AG08395 (cell line): Measurements from ENCODE around the gene KLK11.

ENCODE experiments used
- DNase-seq: peaks from one replicate; pipeline ENCODE4 v3.0.0; 2012; ENCODE audit warnings: mixed read lengths, low spot score

Gene KLK11

DNA sequence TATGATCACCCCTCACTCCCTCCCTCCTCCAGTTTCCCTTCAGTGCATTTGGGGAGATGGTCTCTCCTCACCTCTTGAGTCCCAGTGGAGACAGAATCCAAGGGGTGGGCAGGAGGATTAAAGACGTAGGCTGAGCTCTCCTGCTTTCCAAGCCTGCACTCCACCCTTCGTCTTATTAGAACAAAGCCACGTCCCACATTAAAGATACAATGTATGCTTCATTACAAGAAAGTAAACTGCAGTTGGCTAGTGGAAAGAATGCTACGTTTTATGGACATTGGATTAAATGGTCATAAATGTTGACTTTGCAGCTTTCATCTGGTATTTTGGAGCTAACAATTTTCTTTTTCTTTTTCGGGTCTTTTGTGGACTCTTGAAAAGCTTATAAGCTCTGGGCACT, 1.5 kb upstream of the KLK11 start:
- no peak for DNase-seq

- no peak for DNase-seq
Observed at GRCh38 chr19:51027126-51027806, 850 bp upstream of the KLK11 start.

DNA sequence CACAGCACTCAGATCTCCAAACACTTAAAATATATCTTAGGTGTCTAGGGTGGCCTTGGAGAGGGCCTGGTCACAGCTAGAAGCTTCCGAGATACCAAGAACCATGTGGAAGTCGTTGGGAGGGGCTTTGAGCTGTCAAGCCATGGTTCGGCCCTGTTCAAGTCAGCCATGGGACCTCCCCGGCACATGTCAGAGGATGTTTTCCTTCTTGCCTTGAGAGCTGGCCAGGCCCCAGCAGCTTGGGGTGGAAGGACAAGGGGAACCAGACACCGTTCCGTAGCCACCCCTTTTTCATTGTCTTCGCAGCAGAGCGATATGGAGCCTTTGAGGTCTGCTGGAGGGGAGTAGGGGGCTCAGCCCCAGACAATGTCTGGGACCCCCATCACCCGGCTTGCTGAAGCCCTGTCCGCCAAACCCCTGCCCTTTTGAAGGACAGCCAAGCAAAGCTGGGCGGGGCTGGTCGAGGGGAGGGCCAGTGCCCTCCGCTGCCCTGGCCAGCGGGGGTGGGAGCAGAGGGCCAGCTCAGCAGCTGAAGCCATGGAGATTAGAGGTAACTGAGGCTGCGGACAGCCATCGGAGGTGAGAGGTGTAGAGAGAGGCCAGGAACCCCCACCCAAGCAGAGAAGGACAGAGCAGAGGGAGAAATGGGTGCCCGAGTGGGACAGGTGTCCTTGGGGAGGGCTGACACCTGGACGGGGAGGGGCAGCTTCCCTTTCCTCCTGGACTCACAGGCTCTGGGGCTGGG, 435 bp downstream of the KLK11 start:
- no peak for DNase-seq

DNA sequence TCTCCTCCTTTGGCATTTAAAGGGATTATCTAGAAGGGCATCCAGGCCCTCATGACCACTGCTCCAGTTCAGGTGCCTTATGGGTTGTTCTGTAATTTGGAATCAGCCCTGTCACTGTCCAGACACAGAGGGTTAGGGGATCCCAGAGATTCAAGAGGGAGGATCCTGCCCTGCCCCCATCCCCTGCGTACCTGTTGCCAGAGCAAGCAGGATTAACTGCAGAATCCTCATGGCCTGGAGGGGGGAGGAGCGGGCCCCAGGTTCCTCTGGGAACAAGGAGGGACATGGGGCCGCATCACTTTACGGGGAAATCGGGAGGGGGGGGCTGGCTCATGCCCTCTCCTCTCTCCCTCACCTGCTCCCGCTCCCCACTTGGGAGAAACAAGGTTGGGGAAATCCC, 1.0 kb downstream of the KLK11 start:
- no peak for DNase-seq

DNA sequence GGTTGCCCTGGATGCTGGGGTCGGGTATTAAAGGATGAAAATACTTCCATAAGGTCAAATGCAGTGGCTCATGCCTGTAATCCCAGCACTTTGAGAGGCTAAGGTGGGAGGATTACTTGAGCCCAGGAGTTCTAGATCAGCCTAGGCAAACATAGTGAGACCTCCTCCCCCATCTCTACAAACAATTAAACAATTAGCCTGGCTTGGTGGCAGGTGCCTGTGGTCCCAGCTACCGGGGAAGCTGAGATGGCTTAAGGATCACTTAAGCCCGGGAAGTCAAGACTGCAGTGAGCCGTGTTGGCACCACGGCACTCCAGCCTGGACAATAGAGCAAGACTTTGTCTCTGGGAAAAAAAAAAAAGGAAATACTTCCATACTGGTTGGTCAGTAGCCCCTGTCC, 1.5 kb downstream of the KLK11 start:
- DNase-seq, result no peak

DNA sequence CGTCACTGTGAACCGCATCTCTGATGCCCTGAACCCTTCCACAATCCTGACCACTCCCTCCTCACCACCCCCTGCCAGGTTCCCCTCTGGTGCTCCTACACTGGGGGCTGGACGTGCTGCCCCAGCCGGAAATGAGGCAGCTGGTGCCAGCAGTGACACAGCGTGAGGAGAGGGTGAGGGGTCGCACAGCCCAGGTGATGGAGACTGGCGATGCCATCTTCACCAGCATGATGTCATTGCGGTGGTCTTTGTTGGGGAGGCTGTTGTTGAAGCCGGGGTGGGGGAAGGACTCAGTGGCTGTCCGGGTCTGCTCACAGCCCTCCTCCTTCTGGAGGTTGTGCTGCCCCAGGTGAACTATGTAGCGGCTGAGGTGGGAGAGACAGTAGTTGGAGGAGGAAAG, 2.5 kb downstream of the KLK11 start:
- no peak for DNase-seq

DNA sequence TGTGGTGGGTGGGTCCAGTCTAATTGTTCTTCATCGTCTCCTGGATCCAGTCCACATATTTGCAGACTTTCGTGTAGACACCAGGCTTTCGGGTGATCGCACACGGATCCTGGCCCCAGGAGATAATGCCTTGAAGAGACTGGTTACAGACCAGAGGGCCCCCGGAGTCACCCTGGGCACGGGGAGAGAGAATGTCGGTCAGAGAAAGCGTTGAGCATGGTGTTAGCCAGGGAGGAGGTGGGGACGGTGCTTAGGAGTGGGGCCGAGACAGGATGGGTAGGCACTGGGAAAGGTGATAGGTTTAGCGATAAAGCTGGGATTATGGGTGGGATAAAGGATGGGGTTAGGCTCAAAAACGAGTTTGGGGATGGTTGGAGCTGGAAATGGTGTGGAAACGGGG, 3.9 kb downstream of the KLK11 start:
- no peak for DNase-seq

- DNase-seq, result peak; percentile 57
Observed at GRCh38 chr19:51020988-51021651, 5.3 kb downstream of the KLK11 start.

DNA sequence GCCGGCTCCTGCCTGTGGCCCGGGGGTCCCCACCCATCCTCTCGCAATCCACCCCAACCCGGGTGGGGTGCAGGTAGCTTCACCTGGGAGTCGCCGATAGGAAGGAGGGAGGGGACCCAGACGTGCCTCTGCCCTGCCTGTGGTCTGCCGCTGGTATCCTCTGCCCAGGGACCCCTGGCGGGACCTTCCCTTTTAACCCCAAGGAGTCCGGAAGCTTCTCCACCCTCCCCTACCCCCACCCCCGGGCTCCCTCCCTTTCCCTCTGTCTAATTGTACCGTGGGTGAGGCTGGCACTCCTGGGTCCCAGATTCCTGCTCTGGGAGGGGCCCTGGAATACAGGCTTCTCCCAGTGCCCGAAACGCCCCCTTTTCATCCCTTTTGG, 6.9 kb downstream of the KLK11 start, which contains the start of gene KLK10:
Gene KLK10 (minus strand): TSS at position 166 of the 382 bp plus-strand sequence. CDS start 579 bp downstream, outside the sequence.
- no peak for DNase-seq

- no peak for DNase-seq
Observed at GRCh38 chr19:51018745-51019543, 7.5 kb downstream of the KLK11 start.

DNA sequence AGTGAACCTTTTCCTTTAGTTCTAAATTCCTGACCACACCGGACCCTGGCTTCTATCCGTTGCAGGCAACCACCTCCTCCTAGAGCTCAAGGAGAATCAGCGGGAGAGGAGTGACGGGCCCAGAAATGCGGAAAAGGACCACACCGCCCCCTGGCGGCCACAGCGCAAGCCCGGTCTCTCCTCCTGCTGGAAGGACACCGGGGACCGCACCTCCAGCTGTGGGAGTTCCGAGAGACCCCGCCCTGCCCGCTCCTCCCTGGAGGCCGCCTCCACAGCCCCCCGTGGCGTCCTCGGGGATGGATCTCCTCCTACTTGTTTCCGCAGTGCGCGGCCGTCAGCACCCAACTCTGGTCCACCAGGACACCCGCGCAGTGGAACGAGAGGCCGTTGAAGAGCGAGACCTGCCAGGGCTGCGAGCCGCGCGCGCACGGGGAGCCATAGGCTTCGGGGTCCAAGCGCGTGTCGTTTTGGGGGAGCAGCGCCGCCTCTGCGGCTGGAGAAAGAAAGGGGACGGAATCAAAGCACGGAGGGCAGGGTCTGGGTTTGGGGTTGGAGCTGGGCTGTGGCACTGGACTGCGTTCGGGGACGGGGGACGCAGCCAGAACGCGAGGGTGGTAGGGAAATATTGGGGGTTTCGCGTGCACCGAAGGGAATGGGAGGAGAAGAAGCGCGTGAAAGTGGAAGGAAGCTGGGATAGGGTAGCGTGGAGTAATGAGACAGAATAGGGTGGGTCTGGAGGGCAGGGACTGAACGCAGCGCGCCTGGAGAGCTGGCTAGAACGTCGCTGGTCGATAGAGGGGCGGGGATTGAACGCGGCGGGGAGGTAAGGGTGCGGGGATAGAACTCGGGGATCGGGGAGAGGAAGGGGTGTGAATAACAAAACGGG, 9.4 kb downstream of the KLK11 start:
- DNase-seq, result peak; percentile 13

DNA sequence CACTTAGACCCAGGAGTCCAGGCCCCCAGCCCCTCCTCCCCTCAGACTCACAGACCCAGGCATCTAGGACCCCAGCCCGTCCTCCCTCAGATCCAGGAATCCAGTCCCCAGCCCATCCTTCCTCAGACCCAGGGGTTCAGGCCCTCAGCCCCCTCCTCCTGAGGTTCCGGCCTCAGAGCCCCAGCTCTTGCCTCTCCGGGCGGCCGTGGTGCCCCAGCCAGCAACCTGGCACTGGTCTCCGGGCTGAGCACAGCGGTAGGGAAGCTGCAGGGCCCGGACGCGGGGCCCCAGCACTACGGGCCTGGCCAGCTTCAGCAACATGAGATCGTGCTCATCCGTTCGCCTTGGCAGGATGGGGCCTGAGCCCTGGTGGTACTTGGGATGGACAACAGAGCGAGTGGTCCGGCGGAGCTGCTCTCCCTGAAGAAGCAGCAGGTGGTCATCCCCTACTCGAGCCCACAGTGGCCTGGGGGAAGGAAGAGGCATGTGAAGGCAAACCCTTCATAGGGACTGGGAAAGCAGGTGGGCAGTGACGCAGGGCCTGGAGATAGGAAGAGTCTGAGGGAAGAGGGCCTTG, 10.6 kb downstream of the KLK11 start:
- DNase-seq, result no peak

GRCh38 chr19:51014242-51014641, 12.2 kb downstream of the KLK11 start:
- DNase-seq, result no peak

GRCh38 chr19:51012661-51013190, 13.7 kb downstream of the KLK11 start:
- no peak for DNase-seq

GRCh38 chr19:51010066-51010795, 16.2 kb downstream of the KLK11 start:
- no peak for DNase-seq

- no peak for DNase-seq
Observed at GRCh38 chr19:51009061-51009891, 17.1 kb downstream of the KLK11 start.

- no peak for DNase-seq
Observed at GRCh38 chr19:51007488-51007887, 18.9 kb downstream of the KLK11 start.

- DNase-seq, result no peak
Observed at GRCh38 chr19:51006406-51006805, 20.0 kb downstream of the KLK11 start.

- no peak for DNase-seq
Observed at GRCh38 chr19:51005248-51005647, 21.2 kb downstream of the KLK11 start.
